IMR-90 (cell line): ENCODE data around the gene ANO9. TPM values are rescaled to one million over a fixed set of nuclear protein-coding genes. Genes with fewer than 3 reads are reported as not detected.

ENCODE experiments used
- ATAC-seq: fragments of 200-7000 bp; cut with Tn5 transposase; 2 replicates; pipeline ENCODE4 v1.9.1; 2020; ENCODE audit warnings: low read depth, mild to moderate bottlenecking, moderate library complexity
- BruUV-seq: library from RNA; stranded (reverse); fragments of 400-500 nt; replicated peaks from 2 replicates; lab custom pipeline; 2021; lab: Mats Ljungman, UMichigan
- CTCF ChIA-PET: fragments of 300-600 bp; formaldehyde crosslinking; extraction: SDS; loops from one replicate; lab custom pipeline; 2021; ENCODE audit warnings: antibody characterized with exemption; lab: Yijun Ruan, JAX
- POLR2A ChIA-PET: fragments of 300-600 bp; sonication (Branson Sonifier 250); formaldehyde crosslinking; loops from one replicate; lab custom pipeline; 2022; ENCODE audit warnings: antibody characterized with exemption; ENCODE audit not compliant: unreplicated experiment; lab: Charles Lee
- DNase-seq: peaks from one replicate; pipeline ENCODE4 v3.0.0; 2013
- H2AFZ ChIP-seq: replicated peaks from 2 replicates; pipeline ENCODE3; 2013; ENCODE audit warnings: low read length, mild to moderate bottlenecking; ENCODE audit not compliant: poor library complexity
- H2AK5ac ChIP-seq: 2 replicates; pipeline ENCODE4 v1.6.1; 2013; ENCODE audit warnings: low read depth, low read length, inconsistent platforms
- H2AK9ac ChIP-seq: replicated peaks from 2 replicates; pipeline ENCODE3; 2013; ENCODE audit warnings: mild to moderate bottlenecking, low read depth, low read length, moderate library complexity; ENCODE audit not compliant: poor library complexity
- H2BK120ac ChIP-seq: 2 replicates; pipeline ENCODE4 v1.6.1; 2013; ENCODE audit warnings: low read depth, low read length, inconsistent platforms
- H2BK15ac ChIP-seq: 3 replicates; pipeline ENCODE4 v1.6.1; 2013; ENCODE audit warnings: low read depth, low read length, inconsistent platforms
- H2BK20ac ChIP-seq: 2 replicates; pipeline ENCODE4 v1.6.1; 2013; ENCODE audit warnings: low read depth, mild to moderate bottlenecking, inconsistent platforms, low read length, moderate library complexity
- H2BK5ac ChIP-seq: 2 replicates; pipeline ENCODE4 v1.6.1; 2013; ENCODE audit warnings: mild to moderate bottlenecking, low read depth, low read length, inconsistent platforms; ENCODE audit not compliant: poor library complexity, severe bottlenecking
- H3K14ac ChIP-seq: replicated peaks from 2 replicates; pipeline ENCODE4 v1.6.1; 2013; ENCODE audit warnings: low read depth, low read length, inconsistent platforms
- H3K18ac ChIP-seq: 2 replicates; pipeline ENCODE4 v1.6.1; 2013; ENCODE audit warnings: low read depth, low read length, control low read depth
- H3K23ac ChIP-seq: 2 replicates; pipeline ENCODE4 v1.6.1; 2013; ENCODE audit warnings: low read depth, low read length, inconsistent platforms
- H3K27ac ChIP-seq: 2 replicates; pipeline ENCODE4 v1.5.1; 2013; ENCODE audit warnings: mild to moderate bottlenecking, control low read depth, low read length; ENCODE audit not compliant: insufficient read depth
- H3K27me3 ChIP-seq: 2 replicates; pipeline ENCODE4 v1.6.1; 2013; ENCODE audit warnings: low read length; ENCODE audit not compliant: control insufficient read depth, insufficient read depth
- H3K36me3 ChIP-seq: 2 replicates; pipeline ENCODE4 v1.6.1; 2013; ENCODE audit warnings: low read length, mixed read lengths; ENCODE audit not compliant: control insufficient read depth, insufficient read depth
- H3K4ac ChIP-seq: 2 replicates; pipeline ENCODE4 v1.6.1; 2013; ENCODE audit warnings: low read depth, low read length, inconsistent platforms
- H3K4me1 ChIP-seq: 2 replicates; pipeline ENCODE4 v1.6.1; 2013; ENCODE audit warnings: low read length, mixed read lengths; ENCODE audit not compliant: control insufficient read depth, insufficient read depth
- H3K4me2 ChIP-seq: 2 replicates; pipeline ENCODE4 v1.6.1; 2013; ENCODE audit warnings: low read depth, mild to moderate bottlenecking, control low read depth, low read length, moderate library complexity
- H3K4me3 ChIP-seq: 2 replicates; pipeline ENCODE4 v1.5.1; 2013; ENCODE audit warnings: low read depth, mild to moderate bottlenecking, control low read depth, low read length, moderate library complexity; ENCODE audit not compliant: insufficient read depth
- H3K56ac ChIP-seq: 2 replicates; pipeline ENCODE4 v1.6.1; 2013; ENCODE audit warnings: low read length, inconsistent platforms; ENCODE audit not compliant: insufficient read depth; ENCODE audit errors: extremely low read depth
- H3K79me1 ChIP-seq, 2 experiments: 2 replicates each; pipeline ENCODE4 v1.6.1; 2013; ENCODE audit warnings: low read length in 2 of 2, inconsistent platforms in 1 of 2, low read depth in 1 of 2
- H3K9ac ChIP-seq: 2 replicates; pipeline ENCODE4 v1.6.1; 2013; ENCODE audit warnings: low read depth, low read length, control low read depth
- H3K9me1 ChIP-seq: 2 replicates; pipeline ENCODE4 v1.6.1; 2013; ENCODE audit warnings: low read length, inconsistent platforms; ENCODE audit not compliant: insufficient read depth
- H3K9me3 ChIP-seq: 2 replicates; pipeline ENCODE4 v1.6.1; 2013; ENCODE audit warnings: low read length; ENCODE audit not compliant: control insufficient read depth, insufficient read depth
- H4K20me1 ChIP-seq: 2 replicates; pipeline ENCODE4 v1.6.1; 2013; ENCODE audit warnings: low read length, inconsistent platforms; ENCODE audit not compliant: insufficient read depth
- H4K5ac ChIP-seq: 2 replicates; pipeline ENCODE4 v1.6.1; 2013; ENCODE audit warnings: mild to moderate bottlenecking, low read depth, low read length, control low read depth
- H4K8ac ChIP-seq, 2 experiments: 2 replicates each; pipeline ENCODE4 v1.6.1; 2013; ENCODE audit warnings: low read depth in 2 of 2, low read length in 2 of 2, control low read depth in 1 of 2, inconsistent platforms in 1 of 2
- H4K91ac ChIP-seq: 2 replicates; pipeline ENCODE4 v1.6.1; 2013; ENCODE audit warnings: low read depth, low read length, inconsistent platforms; ENCODE audit not compliant: insufficient read depth
- BHLHE40 ChIP-seq: fragments of 150-350 bp; IDR thresholded peaks from 2 replicates; pipeline ENCODE4 v1.6.1; 2016; ENCODE audit warnings: mild to moderate bottlenecking, low read depth, low read length
- CEBPB ChIP-seq: IDR thresholded peaks from 2 replicates; pipeline ENCODE4 v1.6.1; 2012; ENCODE audit warnings: low read depth, low read length, improper control_type of control experiment
- CHD1 ChIP-seq: IDR thresholded peaks from 2 replicates; pipeline ENCODE4 v1.6.1; 2012; ENCODE audit warnings: low read depth, low read length, improper control_type of control experiment
- FOS ChIP-seq: fragments of 150-350 bp; IDR thresholded peaks from 2 replicates; pipeline ENCODE4 v1.6.1; 2016; ENCODE audit warnings: low read depth, low read length
- MAFK ChIP-seq: IDR thresholded peaks from 2 replicates; pipeline ENCODE4 v1.6.1; 2012; ENCODE audit warnings: low read depth, low read length, improper control_type of control experiment
- MAZ ChIP-seq: IDR thresholded peaks from 2 replicates; pipeline ENCODE4 v1.6.1; 2012; ENCODE audit warnings: low read depth, mild to moderate bottlenecking, low read length, improper control_type of control experiment, moderate library complexity, borderline replicate concordance
- MXI1 ChIP-seq: IDR thresholded peaks from 2 replicates; pipeline ENCODE4 v1.6.1; 2012; ENCODE audit warnings: low read depth, mild to moderate bottlenecking, low read length, moderate library complexity, borderline replicate concordance
- NFE2L2 ChIP-seq: fragments of 150-350 bp; IDR thresholded peaks from 2 replicates; pipeline ENCODE4 v1.6.1; 2016; ENCODE audit warnings: low read depth, mild to moderate bottlenecking, low read length
- POLR2A ChIP-seq: IDR thresholded peaks from 2 replicates; pipeline ENCODE4 v1.6.1; 2012; ENCODE audit warnings: mild to moderate bottlenecking, low read depth, low read length
- RAD21 ChIP-seq: IDR thresholded peaks from 2 replicates; pipeline ENCODE4 v1.6.1; 2012; ENCODE audit warnings: low read length, improper control_type of control experiment
- RCOR1 ChIP-seq: IDR thresholded peaks from 2 replicates; pipeline ENCODE4 v1.6.1; 2012; ENCODE audit warnings: mild to moderate bottlenecking, low read length, improper control_type of control experiment; ENCODE audit not compliant: insufficient replicate concordance
- RFX5 ChIP-seq: IDR thresholded peaks from 2 replicates; pipeline ENCODE4 v1.8.0; 2012; ENCODE audit warnings: low read depth, mild to moderate bottlenecking, low read length, moderate library complexity
- SMC3 ChIP-seq: fragments of 150-350 bp; IDR thresholded peaks from 2 replicates; pipeline ENCODE4 v1.6.1; 2016; ENCODE audit warnings: low read depth, mild to moderate bottlenecking, antibody characterized with exemption, low read length, moderate library complexity
- WGBS, 2 experiments: methylation state at CpG; one replicate each; pipeline versions ENCODE4 v1.1.5 to v1.1.7; 2013; ENCODE audit warnings: missing lambda C conversion rate in 2 of 2; ENCODE audit not compliant: insufficient read length in 1 of 2; ENCODE audit errors: extremely low coverage in 2 of 2; 5-methylcytosine and 5-hydroxymethylcytosine counted together
- dilution Hi-C: fragments of 300-500 bp; cut with HindIII; formaldehyde crosslinking; loops from one replicate; pipeline ENCODE4 v1.14.3; 2018; ENCODE audit warnings: low sequenced_read_pairs; ENCODE audit not compliant: unreplicated experiment
- in situ Hi-C: fragments of 300-500 bp; cut with MboI; formaldehyde crosslinking; loops from 3 replicates; pipeline ENCODE4 v1.14.3; 2019; ENCODE audit warnings: low sequenced_read_pairs, inconsistent platforms, mixed read lengths
- intact Hi-C: fragments of 100-400 bp; cut with micrococcal nuclease; formaldehyde crosslinking; loops from 2 replicates; pipeline ENCODE4 v1.10.0; 2022
- polyA plus RNA-seq, 3 experiments: library from polyadenylated mRNA; depleted of rRNA; stranded (reverse); fragments of >200 nt; gene quantifications; 2 replicates each; pipeline ENCODE4 v1.2.3, GENCODE V29; 2012; ENCODE audit warnings: low replicate concordance in 1 of 3
- total RNA-seq: library from RNA; depleted of rRNA; stranded (reverse); fragments of >200 nt; gene quantifications from 2 replicates; pipeline ENCODE4 v1.2.3, GENCODE V29; 2012
- TF ChIP-seq, protein P1 (sequence below): fragments of 150-350 bp; IDR thresholded peaks from 2 replicates; pipeline ENCODE4 v1.6.1; 2016; ENCODE audit warnings: low read depth, mild to moderate bottlenecking, low read length, moderate library complexity, borderline replicate concordance
- TF ChIP-seq, protein P2 (sequence below): fragments of 150-350 bp; IDR thresholded peaks from 2 replicates; pipeline ENCODE4 v1.6.1; 2017; ENCODE audit warnings: mild to moderate bottlenecking, antibody characterized with exemption, low read length, low read depth
- TF ChIP-seq, protein P3 (sequence below): conservative IDR thresholded peaks from 2 replicates; pipeline ENCODE4 v1.5.1; 2012; ENCODE audit warnings: mild to moderate bottlenecking, low read depth, low read length, improper control_type of control experiment

ANO9 gene
- total and polyA plus RNA-seq, 2 of the 4 experiments (the other 2 are of a cell fraction) = not detected

DNA sequence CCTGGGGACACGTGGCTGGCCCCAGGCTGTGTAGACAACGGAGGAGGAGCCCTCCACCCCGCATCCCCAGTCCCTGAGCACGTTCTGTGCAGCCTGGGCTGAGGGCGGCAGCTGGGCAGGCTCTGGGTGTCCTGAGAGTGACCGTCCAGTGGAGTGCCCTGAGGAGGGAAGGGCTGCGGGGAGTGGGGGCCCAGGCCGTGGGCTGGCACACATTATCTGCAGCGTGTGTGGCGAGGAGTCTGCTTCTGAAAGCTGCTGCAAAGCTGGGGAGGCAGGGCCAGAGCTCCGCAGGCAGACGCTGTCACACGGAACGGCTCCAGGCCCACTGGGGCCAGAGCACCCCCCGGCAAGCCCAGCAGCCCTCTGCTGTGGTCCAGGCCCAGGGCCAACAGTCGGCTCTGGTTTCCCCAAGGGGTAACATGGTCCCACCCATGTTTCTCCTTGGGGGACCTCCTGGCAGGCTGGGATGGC is 835 bp upstream of the ANO9 start:
- WGBS, 2 experiments = 54% methylated on average over 10 of the region's 16 CpGs; no CpG with 5 or more reads in 1 of the 2 experiments
- Histone ChIP-seq H2AK5ac (no peak overlapping the region), H3K4ac (no peak overlapping the region), H3K23ac (no peak overlapping the region), H2BK15ac (no peak overlapping the region), H3K4me3 (no peak overlapping the region), H3K79me1 (no peaks in the 10 kb centered on the region), H3K14ac (no peak overlapping the region), H3K9me1 (no peaks in the 10 kb centered on the region), H2BK20ac (no peak overlapping the region), H3K27ac (no peak overlapping the region), H2BK5ac (no peak overlapping the region), H3K27me3 (peaks cover 28% of the 10 kb centered on the region), H2AFZ (no peak overlapping the region), H4K5ac (no peak overlapping the region), H3K9ac (no peak overlapping the region), H3K9me3 (no peaks in the 10 kb centered on the region), H3K4me1 (peaks cover 3% of the 10 kb centered on the region; the same call in 1 of the 2 replicates), H4K20me1 (no peaks in the 10 kb centered on the region), H4K91ac (no peak overlapping the region), H3K56ac (no peak overlapping the region), H3K18ac (no peak overlapping the region), H2AK9ac (no peak overlapping the region), H3K4me2 (no peak overlapping the region), H2BK120ac (no peak overlapping the region), H3K36me3 (no peaks in the 10 kb centered on the region), H4K8ac (no peak overlapping the region)
- no TSS peak for BruUV-seq
- POLR2A ChIA-PET = no interaction called here
- in situ Hi-C loops = no loop called here
- CTCF ChIA-PET = no interaction called here
- intact Hi-C loops = loop anchor here (10.0 kb wide), 1 partner anchor 78 kb away; the partner anchor contains the start of gene B4GALNT4
- DNase-seq (no peak), ATAC-seq (no peak)
- TF ChIP-seq BHLHE40 (no peak), MAFK (no peak), MXI1 (no peak), POLR2A (no peak), SMC3 (no peak), CHD1 (no peak), RFX5 (no peak), FOS (no peak), NFE2L2 (no peak), CEBPB (no peak), MAZ (no peak), RAD21 (no peak), RCOR1 (no peak)
- TF ChIP-seq, protein P1, sequence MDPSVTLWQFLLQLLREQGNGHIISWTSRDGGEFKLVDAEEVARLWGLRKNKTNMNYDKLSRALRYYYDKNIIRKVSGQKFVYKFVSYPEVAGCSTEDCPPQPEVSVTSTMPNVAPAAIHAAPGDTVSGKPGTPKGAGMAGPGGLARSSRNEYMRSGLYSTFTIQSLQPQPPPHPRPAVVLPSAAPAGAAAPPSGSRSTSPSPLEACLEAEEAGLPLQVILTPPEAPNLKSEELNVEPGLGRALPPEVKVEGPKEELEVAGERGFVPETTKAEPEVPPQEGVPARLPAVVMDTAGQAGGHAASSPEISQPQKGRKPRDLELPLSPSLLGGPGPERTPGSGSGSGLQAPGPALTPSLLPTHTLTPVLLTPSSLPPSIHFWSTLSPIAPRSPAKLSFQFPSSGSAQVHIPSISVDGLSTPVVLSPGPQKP = no peak
- TF ChIP-seq, protein P2, sequence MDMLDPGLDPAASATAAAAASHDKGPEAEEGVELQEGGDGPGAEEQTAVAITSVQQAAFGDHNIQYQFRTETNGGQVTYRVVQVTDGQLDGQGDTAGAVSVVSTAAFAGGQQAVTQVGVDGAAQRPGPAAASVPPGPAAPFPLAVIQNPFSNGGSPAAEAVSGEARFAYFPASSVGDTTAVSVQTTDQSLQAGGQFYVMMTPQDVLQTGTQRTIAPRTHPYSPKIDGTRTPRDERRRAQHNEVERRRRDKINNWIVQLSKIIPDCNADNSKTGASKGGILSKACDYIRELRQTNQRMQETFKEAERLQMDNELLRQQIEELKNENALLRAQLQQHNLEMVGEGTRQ = no peak
- TF ChIP-seq, protein P3, sequence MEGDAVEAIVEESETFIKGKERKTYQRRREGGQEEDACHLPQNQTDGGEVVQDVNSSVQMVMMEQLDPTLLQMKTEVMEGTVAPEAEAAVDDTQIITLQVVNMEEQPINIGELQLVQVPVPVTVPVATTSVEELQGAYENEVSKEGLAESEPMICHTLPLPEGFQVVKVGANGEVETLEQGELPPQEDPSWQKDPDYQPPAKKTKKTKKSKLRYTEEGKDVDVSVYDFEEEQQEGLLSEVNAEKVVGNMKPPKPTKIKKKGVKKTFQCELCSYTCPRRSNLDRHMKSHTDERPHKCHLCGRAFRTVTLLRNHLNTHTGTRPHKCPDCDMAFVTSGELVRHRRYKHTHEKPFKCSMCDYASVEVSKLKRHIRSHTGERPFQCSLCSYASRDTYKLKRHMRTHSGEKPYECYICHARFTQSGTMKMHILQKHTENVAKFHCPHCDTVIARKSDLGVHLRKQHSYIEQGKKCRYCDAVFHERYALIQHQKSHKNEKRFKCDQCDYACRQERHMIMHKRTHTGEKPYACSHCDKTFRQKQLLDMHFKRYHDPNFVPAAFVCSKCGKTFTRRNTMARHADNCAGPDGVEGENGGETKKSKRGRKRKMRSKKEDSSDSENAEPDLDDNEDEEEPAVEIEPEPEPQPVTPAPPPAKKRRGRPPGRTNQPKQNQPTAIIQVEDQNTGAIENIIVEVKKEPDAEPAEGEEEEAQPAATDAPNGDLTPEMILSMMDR = no peak
- dilution Hi-C loops = no loop called here
